IPS-NIHi7 (cell line): ENCODE measurements around the gene MIF.
A peak's percentile ranks its signal among the peaks of the same experiment; 100 is the strongest.
"Not testable (repeated sequence)": the region's sequence is repeated elsewhere in the genome, so short reads cannot be mapped to it uniquely, and the experiment has no call there.

Experiments used
- DNase-seq: peaks from one replicate; pipeline ENCODE4 v3.0.0; 2012; ENCODE audit warnings: mixed read lengths; ENCODE audit errors: extremely low spot score

Gene MIF

GRCh38 chr22:23893945-23894709 is at the start of gene MIF:
Gene MIF (plus strand): TSS chr22:23894383. CDS start chr22:23894475, 92 bp downstream.
- peak; percentile 98 for DNase-seq

- no peak for DNase-seq
Observed at GRCh38 chr22:23844739-23845202, 49.4 kb upstream of the MIF start.

GRCh38 chr22:23845265-23846080 is 48.7 kb upstream of the MIF start:
- DNase-seq = no peak

- no peak for DNase-seq
Observed at GRCh38 chr22:23846081-23846469, 48.1 kb upstream of the MIF start.

- no peak for DNase-seq
Observed at GRCh38 chr22:23847310-23847920, 46.8 kb upstream of the MIF start.

- DNase-seq = peak; percentile 41
Observed at GRCh38 chr22:23847991-23848864, 46.0 kb upstream of the MIF start.

- peak; percentile 92 for DNase-seq
Observed at GRCh38 chr22:23849009-23850006, 44.9 kb upstream of the MIF start.

- DNase-seq = no peak
Observed at GRCh38 chr22:23850136-23850611, 44.0 kb upstream of the MIF start.

GRCh38 chr22:23856721-23857605 is 37.2 kb upstream of the MIF start:
- DNase-seq = peak; percentile 54

GRCh38 chr22:23857606-23858483 is 36.3 kb upstream of the MIF start, which contains the start of gene SLC2A11:
Gene SLC2A11 (plus strand): TSS chr22:23857875. CDS start chr22:23858000, 125 bp downstream.
- DNase-seq = peak; percentile 96

- DNase-seq = no peak
Observed at GRCh38 chr22:23858484-23858815, 35.7 kb upstream of the MIF start.

- no peak for DNase-seq
Observed at GRCh38 chr22:23859201-23859600, 35.0 kb upstream of the MIF start.

- DNase-seq = not testable (repeated sequence)
Observed at GRCh38 chr22:23860187-23860586, 34.0 kb upstream of the MIF start.

- DNase-seq = peak; percentile 75
Observed at GRCh38 chr22:23862103-23862502, 32.1 kb upstream of the MIF start.

GRCh38 chr22:23864499-23865154 is 29.6 kb upstream of the MIF start:
- DNase-seq = not testable (repeated sequence)

GRCh38 chr22:23868580-23868979 is 25.6 kb upstream of the MIF start:
- no peak for DNase-seq

- DNase-seq = no peak
Observed at GRCh38 chr22:23874871-23875270, 19.3 kb upstream of the MIF start.
